ENCODE results near the gene CLEC18B.
"Not testable (repeated sequence)": the region's sequence is repeated elsewhere in the genome, so short reads cannot be mapped to it uniquely, and the experiment has no call there.

Gene CLEC18B

DNA sequence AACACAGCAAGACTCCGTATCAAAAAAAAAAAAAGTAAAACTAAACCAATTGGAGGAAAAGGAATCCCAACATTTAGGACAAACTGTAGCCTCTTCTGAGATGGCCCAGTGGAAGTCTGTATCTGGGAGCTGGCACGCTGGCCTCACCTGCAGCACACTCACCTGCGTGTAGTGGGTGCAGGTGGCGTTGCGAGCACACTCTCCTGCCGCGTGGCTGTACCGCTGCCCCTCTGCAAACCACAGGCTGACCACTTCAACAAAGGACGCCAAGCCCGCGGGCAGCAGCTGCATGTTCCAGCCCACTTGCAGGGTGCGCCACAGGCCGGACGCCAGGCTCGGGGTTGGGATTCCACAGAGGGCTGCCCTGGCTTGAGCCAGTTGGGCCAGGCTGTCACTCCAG, 3.4 kb downstream of the CLEC18B start:
- not testable (repeated sequence) for H3K4me3 ChIP-seq (ENCODE audit: low read depth, low read length); H3K27ac ChIP-seq (ENCODE audit: low read depth, low read length); H3K27me3 ChIP-seq (ENCODE audit: control insufficient read depth, insufficient read depth, low read length); H3K36me3 ChIP-seq (ENCODE audit: control insufficient read depth, insufficient read depth, low read length); H3K9me3 ChIP-seq (ENCODE audit: control insufficient read depth, insufficient read depth, low read depth, low read length); H3K9ac ChIP-seq (ENCODE audit: low read length); H3K4me1 ChIP-seq (ENCODE audit: control insufficient read depth, insufficient read depth, low read length)

DNA sequence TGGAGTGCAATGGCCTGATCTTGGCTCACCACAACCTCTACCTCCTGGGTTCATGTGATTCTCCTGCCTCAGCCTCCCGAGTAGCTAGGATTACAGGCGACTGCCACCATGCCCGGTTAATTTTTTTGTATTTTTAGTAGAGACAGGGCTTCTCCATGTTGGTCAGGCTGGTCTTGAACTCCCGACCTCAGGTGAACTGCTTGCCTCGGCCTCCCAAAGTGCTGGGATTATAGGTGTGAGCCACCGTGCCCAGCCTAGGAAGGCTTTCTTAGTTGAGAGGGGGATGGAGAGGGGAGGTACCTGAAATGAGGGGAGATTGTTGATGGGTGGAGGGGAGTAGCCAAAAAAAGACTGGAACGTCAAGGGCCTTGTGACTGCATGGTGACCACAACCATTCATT, 7.4 kb downstream of the CLEC18B start:
- not testable (repeated sequence) for H3K27me3 ChIP-seq (ENCODE audit: control insufficient read depth, insufficient read depth, low read length); H3K9me3 ChIP-seq (ENCODE audit: control insufficient read depth, insufficient read depth, low read depth, low read length); H3K36me3 ChIP-seq (ENCODE audit: control insufficient read depth, insufficient read depth, low read length); H3K4me1 ChIP-seq (ENCODE audit: control insufficient read depth, insufficient read depth, low read length); H3K9ac ChIP-seq (ENCODE audit: low read length); H3K27ac ChIP-seq (ENCODE audit: low read depth, low read length); H3K4me3 ChIP-seq (ENCODE audit: low read depth, low read length)

DNA sequence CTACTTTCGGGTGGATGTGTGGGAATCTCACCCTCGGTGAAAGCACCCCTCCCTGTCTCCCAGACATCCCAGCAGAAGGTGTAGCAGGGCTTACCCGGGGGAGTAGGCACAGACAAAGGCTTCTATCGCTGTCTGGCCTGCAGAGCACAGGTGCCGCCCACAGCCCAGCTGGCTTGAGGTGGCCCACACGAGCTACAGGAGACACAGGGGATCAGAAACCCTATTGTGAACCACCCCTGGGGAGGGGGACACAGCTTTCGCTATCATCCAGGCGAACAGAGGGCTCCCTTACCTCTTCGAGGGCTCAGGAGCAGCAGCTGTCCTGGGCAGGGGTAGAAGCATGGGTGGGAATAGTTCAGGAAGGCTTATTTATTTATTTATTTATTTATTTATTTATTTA, 7.8 kb downstream of the CLEC18B start:
- not testable (repeated sequence) for H3K27ac ChIP-seq (ENCODE audit: low read depth, low read length); H3K27me3 ChIP-seq (ENCODE audit: control insufficient read depth, insufficient read depth, low read length); H3K9me3 ChIP-seq (ENCODE audit: control insufficient read depth, insufficient read depth, low read depth, low read length); H3K36me3 ChIP-seq (ENCODE audit: control insufficient read depth, insufficient read depth, low read length); H3K4me3 ChIP-seq (ENCODE audit: low read depth, low read length); H3K4me1 ChIP-seq (ENCODE audit: control insufficient read depth, insufficient read depth, low read length); H3K9ac ChIP-seq (ENCODE audit: low read length)

DNA sequence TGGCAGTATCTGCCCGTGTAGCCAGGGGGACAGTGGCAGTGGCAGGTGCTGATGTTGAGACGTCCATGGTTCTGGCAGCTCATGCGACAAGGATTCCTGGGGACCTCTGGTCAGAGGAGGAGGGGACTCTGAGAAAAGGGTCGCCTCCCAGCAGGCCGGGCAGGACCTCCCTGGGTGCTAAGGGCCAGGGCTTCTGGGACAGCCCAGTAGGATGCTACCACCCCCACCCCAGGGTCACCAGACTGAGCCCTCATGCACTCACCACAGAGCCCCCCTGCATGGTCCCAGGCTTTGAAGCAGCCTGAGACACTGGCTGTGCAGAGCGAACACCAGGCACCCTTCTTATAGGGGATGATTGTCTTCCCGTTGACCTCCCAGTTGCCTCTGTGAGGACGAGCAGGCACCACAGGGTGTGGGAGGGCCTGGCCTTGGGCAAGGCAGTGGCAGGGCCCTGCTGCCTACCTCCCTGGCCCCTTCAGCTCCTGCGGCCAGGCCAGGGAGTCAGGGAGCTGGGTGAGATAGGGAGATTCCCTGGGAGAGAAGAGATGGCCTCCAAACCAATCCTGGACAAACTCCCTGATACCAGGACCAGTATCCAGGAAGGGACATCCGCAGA, 8.4 kb downstream of the CLEC18B start:
- not testable (repeated sequence) for H3K36me3 ChIP-seq (ENCODE audit: control insufficient read depth, insufficient read depth, low read length); H3K9me3 ChIP-seq (ENCODE audit: control insufficient read depth, insufficient read depth, low read depth, low read length); H3K27ac ChIP-seq (ENCODE audit: low read depth, low read length); H3K27me3 ChIP-seq (ENCODE audit: control insufficient read depth, insufficient read depth, low read length); H3K4me1 ChIP-seq (ENCODE audit: control insufficient read depth, insufficient read depth, low read length); H3K9ac ChIP-seq (ENCODE audit: low read length); H3K4me3 ChIP-seq (ENCODE audit: low read depth, low read length)

DNA sequence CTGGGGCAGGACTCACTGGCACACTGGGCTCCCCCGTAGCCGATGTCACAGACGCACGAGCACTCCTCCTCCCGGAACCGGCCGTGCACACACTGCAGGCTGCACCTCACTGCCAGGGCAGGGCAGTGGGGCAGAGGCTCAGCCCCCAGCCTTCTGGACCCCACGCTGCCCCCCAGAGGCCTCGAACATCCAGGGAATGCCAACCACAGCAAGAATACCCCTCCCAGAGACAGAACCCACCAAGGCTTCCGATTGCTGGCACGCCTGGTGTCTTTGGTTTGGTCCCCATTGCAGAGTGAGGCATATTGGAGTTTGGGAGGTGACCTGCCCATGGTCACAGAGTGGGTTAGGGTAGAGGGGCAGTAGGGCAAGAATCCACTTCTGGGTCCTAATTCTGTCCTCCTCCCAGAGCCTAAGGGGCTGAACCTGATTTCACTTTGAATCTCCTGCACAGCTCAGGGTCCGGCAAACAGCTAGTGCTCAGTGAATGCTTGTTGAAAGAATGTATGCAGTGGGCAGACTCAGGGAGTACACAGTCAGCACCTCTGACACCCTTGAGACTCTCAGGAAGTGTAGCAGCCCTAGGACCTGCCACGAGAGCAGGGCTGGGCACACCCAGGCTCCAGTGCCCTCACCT, 9.0 kb downstream of the CLEC18B start:
- not testable (repeated sequence) for H3K27me3 ChIP-seq (ENCODE audit: control insufficient read depth, insufficient read depth, low read length); H3K9me3 ChIP-seq (ENCODE audit: control insufficient read depth, insufficient read depth, low read depth, low read length); H3K36me3 ChIP-seq (ENCODE audit: control insufficient read depth, insufficient read depth, low read length); H3K27ac ChIP-seq (ENCODE audit: low read depth, low read length); H3K4me3 ChIP-seq (ENCODE audit: low read depth, low read length); H3K9ac ChIP-seq (ENCODE audit: low read length); H3K4me1 ChIP-seq (ENCODE audit: control insufficient read depth, insufficient read depth, low read length)

DNA sequence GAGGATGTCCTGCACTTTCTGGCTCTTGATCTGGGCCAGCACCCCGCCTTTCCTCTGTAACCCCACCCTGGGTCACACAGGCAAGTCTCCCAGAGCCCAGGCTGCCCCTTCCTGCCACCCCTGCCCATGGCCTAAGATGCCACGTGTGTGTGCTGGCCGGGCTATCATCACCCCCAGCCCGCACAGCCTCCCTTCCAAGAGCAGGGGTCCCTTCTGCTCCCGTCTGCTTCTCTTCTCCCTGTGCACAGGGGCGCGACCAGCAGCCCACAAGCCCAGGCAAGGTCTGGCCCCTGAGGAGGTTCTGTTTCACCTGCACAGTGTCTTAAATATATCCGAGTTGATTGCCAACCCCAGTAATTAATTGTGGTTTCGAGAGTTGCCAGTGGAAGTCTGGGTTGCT, 10.3 kb downstream of the CLEC18B start:
- H3K36me3 ChIP-seq (ENCODE audit: control insufficient read depth, insufficient read depth, low read length); H3K27ac ChIP-seq (ENCODE audit: low read depth, low read length); H3K4me1 ChIP-seq (ENCODE audit: control insufficient read depth, insufficient read depth, low read length); H3K4me3 ChIP-seq (ENCODE audit: low read depth, low read length); H3K9me3 ChIP-seq (ENCODE audit: control insufficient read depth, insufficient read depth, low read depth, low read length); H3K27me3 ChIP-seq (ENCODE audit: control insufficient read depth, insufficient read depth, low read length); H3K9ac ChIP-seq (ENCODE audit: low read length): not testable (repeated sequence)

DNA sequence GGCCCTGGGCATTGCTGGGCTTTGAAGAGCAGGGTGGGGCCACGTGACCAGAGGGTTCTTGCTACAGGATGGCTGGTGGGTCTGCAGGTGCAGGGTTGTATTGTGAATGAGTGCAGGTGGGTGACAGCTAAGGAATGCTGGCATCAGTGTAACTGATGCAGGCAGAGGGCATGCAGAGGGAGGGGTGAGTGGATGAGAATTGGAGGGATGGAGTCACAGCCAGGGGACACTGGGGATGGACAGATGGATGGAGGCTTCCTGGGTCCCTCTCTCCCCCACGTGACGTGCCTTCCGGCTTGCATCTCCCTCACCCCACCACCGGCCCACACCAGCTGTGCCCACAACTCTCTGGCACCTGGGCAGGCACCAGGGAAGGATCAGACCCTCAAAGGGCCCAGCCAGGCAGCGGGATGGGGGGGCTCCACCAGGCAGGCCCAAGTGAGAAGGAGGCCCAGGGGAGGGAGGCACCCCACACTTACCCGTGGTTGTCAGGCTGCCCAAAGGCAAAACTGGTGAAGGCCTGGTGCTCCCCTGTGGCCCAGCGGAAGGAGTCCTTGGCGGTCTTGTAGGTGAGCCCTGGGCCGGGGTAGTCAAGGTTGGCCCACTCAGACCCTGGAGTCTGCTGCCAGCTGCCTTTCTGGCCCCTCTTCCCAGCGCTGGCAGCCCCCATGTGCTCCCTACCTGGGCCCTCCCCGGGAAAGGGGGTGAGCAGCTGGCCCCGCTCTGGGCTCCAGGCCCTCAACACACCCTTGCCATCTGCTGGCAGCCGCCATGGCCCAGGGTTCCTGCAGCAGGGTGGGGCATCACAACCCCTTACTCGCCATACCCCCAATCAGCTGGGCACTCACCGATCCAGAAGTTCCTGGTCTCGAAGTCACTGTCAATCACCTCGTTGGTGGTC, 11.0 kb downstream of the CLEC18B start:
- H3K27ac ChIP-seq (ENCODE audit: low read depth, low read length); H3K9ac ChIP-seq (ENCODE audit: low read length); H3K27me3 ChIP-seq (ENCODE audit: control insufficient read depth, insufficient read depth, low read length); H3K4me1 ChIP-seq (ENCODE audit: control insufficient read depth, insufficient read depth, low read length); H3K9me3 ChIP-seq (ENCODE audit: control insufficient read depth, insufficient read depth, low read depth, low read length); H3K36me3 ChIP-seq (ENCODE audit: control insufficient read depth, insufficient read depth, low read length); H3K4me3 ChIP-seq (ENCODE audit: low read depth, low read length): not testable (repeated sequence)

DNA sequence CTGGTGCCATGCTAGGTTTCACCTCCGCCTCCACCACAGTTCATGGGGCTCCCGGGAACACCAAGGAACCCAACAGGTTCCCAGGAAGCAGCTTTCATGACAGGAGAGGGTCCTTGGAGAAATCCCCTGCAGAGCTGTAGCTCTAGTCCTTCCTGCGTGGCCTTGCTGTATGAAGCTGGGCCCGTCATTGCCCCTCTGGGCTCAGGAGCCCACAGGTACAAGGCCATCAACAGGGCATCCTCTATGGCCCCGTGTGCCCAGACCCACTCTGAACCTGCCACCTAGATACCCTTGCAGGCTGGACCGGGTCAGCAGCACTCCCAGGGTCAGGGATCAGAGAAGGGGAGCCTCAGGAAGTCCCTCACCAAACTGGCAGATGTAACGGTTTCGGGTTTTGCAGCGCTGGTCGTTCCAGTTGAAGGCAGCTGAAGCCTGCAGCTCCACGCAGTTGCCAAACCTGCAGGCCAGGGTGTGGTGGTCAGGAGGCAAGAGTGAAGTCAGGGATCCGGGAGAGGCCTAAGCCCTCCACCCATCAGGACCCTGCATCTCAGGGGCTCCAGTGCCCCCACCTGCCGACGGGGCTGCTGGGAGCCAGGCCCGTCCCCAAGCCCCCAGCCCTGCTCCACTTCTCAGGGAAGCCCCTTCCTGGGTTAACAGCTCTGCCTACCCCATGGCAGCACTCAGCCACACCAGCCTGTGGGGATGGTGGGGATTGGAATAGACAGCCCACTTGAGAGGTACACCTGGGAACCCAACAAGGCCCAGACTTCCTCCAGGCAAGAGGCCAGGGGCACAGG, 11.9 kb downstream of the CLEC18B start:
- H3K4me3 ChIP-seq (ENCODE audit: low read depth, low read length); H3K27me3 ChIP-seq (ENCODE audit: control insufficient read depth, insufficient read depth, low read length); H3K27ac ChIP-seq (ENCODE audit: low read depth, low read length); H3K9me3 ChIP-seq (ENCODE audit: control insufficient read depth, insufficient read depth, low read depth, low read length); H3K36me3 ChIP-seq (ENCODE audit: control insufficient read depth, insufficient read depth, low read length); H3K9ac ChIP-seq (ENCODE audit: low read length); H3K4me1 ChIP-seq (ENCODE audit: control insufficient read depth, insufficient read depth, low read length): not testable (repeated sequence)

DNA sequence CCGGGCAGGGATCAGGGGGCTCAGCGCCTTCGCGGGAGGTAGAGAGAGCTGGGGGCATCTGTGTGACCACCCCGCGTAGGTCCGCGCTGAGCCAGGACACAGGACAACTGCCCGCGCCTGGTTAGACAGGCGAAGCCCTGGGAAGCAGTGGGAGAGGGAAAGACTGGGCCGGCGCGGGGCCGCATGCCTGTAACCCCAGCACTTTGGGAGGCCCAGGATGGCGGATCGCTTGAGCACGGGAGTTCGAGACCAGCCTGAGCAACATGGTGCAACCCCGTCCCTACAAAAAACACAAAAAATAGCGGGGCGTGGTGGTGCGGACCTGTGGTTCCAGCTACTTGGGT, 13.9 kb downstream of the CLEC18B start:
- not testable (repeated sequence) for H3K9me3 ChIP-seq (ENCODE audit: control insufficient read depth, insufficient read depth, low read depth, low read length); H3K27me3 ChIP-seq (ENCODE audit: control insufficient read depth, insufficient read depth, low read length); H3K27ac ChIP-seq (ENCODE audit: low read depth, low read length); H3K4me1 ChIP-seq (ENCODE audit: control insufficient read depth, insufficient read depth, low read length); H3K36me3 ChIP-seq (ENCODE audit: control insufficient read depth, insufficient read depth, low read length)
- peak overlapping the region; percentile 54 for H3K4me3 ChIP-seq (ENCODE audit: low read depth, low read length)
- peak overlapping the region; percentile 44 for H3K9ac ChIP-seq (ENCODE audit: low read length)

DNA sequence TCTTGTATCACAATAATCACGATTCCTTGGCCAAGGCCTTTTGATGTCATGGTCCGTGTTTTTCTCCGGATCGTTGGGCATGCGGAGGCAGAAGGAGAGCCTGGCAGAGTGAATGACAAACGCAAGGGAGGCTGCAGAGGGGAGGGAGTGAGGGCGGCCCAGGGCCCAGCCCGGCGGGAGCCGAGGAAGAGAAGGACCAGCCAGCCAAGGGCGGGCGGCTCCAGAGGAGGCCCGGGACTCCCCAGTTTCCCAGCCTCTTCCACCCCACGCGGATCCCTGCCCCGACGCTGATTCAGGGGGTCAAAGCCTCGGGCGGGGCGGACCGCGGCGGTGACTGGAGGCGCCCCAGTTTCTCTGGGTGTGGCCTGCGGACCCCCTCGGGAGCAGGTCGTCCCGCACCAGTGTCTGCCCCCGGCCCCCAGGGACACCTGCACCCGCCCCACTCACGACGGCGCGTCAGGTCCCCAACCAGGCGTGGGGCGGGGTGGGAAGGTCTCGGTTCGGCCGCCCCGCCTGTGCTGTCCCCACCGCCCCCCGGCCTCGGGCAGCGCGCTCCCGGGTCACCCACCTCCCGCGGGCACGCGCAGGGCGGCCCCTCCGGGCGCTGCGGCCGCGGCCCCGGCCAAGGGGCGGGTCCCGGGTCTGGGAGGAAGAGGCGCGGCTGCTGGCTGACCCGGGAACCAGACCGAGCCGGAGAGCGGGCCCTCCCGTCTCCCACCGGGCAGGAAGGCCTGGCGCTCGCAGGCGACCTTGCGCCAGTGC, 14.5 kb downstream of the CLEC18B start:
- Histone ChIP-seq H3K9ac (ENCODE audit: low read length) (peak overlapping the region; percentile 44), H3K4me3 (ENCODE audit: low read depth, low read length) (peak overlapping the region; percentile 54)
- H3K27ac ChIP-seq (ENCODE audit: low read depth, low read length); H3K4me1 ChIP-seq (ENCODE audit: control insufficient read depth, insufficient read depth, low read length); H3K9me3 ChIP-seq (ENCODE audit: control insufficient read depth, insufficient read depth, low read depth, low read length); H3K27me3 ChIP-seq (ENCODE audit: control insufficient read depth, insufficient read depth, low read length); H3K36me3 ChIP-seq (ENCODE audit: control insufficient read depth, insufficient read depth, low read length): not testable (repeated sequence)
